ENCODE measurements around the gene NCAPH2.

DNA sequence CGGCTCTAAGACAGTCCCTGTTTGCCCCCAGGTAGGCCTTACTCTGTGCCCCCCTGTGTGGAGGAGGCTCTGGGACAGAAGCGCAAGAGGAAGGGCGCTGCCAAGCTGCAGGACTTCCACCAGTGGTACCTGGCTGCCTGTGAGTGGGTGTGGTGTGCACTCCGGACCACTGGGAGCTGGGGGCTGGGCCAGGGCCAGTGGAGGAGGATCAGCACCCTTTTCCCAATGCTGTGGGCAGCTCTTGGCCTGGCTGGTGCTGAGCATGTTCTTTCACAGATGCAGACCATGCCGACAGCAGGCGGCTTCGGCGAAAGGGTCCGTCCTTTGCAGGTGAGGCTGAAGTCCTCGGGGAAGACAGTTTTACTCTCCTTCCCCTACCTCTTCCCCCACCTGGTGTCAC, 13.7 kb downstream of the NCAPH2 start:
- no peak for TF ChIP-seq POLR2A (IDR thresholded peaks at IDR 0.05)
- TF ChIP-seq CTCF (IDR thresholded peaks at IDR 0.05): no peak
- TF ChIP-seq POLR2AphosphoS5 (IDR thresholded peaks at IDR 0.05): no peak
